Activated CD8-positive, alpha-beta memory T cell treated with anti-CD3 and anti-CD28 coated beads for 1 hour (primary cell): ENCODE measurements around the gene BMP7.

Source experiments
- DNase-seq, 2 donors: peaks; one replicate each; pipeline ENCODE4 v3.0.0-alpha.2; 2020; ENCODE audit warnings: low read depth in 1 of 2; ENCODE audit errors: extremely low read depth in 1 of 2

Gene BMP7

DNA sequence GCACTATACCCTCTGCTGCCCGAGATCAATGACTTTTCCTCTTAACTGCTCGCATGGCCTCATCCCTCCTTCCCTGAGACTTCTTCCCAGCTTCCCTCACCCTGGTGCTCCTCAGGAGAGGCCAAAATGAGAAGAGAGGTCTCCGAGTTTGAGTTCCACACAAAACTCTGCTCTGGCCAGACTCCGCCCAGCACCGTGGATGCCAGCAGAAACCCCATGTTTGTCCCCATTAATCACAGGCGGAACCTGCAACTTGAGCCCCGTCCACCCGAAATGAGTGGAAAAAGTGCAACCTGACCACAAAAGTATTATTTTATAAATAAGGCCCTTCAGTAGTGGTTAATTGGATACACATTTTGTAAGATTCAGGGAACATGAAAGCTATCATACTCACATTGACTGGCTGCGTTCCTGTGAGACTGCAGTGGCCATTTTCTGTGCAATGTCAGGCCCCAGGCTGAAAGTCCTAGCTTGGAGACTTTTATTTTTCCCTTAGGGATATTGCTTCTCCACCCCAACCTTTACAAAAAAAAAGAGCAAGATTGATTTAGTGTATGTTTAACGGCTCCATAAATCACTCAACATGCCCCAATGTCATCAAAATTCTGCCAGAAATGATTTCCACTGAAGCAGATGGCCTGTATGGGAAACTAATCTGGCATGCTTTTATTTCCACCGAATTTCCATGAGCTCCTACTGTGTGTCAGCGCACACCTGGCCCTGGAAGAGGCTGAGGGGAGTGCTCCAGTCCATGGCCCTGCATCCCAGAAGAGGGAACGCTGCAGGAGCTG, 134.6 kb downstream of the BMP7 start:
- DNase-seq = no peak

DNA sequence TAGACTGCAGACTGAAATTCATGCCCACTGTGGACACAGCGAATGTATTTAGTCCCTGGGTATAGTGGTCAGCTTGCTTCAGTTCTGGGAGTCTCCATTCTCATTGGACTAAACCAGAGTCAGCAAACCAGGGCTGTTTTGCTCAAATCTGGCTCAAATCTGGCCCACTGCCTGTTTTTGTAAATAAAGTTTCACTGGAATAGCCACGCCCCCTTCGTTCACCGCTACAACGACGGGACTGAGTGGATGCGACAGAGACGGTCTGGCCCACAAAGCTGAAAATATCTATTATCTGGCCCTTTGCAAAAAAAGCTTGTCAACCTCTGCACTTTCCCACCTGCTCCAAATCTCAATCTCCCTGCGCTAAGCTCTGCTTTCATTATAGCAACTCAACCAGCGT, 135.4 kb downstream of the BMP7 start:
- no peak for DNase-seq

- DNase-seq = no peak
Measured at GRCh38 chr20:57130160-57130772, 136.2 kb downstream of the BMP7 start.

DNA sequence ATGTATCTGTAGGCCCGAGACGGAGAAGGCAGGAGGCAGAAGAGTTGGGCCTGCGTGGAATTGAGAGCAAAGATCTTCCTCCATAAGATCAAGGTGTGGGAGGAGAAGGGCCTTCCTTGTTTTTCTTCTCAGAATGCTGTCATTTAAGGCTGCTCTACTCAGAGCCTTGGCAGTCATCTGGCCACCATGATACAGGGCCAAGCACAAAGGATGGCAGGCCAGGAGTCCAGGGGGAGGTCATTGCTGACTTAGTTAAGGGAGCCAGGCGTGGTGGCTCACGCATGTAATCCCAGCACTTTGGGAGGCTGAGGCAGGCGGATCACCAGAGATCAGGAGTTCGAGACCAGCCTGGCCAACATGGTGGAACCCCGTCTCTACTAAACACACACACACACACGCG, 137.1 kb downstream of the BMP7 start:
- DNase-seq = no peak

DNA sequence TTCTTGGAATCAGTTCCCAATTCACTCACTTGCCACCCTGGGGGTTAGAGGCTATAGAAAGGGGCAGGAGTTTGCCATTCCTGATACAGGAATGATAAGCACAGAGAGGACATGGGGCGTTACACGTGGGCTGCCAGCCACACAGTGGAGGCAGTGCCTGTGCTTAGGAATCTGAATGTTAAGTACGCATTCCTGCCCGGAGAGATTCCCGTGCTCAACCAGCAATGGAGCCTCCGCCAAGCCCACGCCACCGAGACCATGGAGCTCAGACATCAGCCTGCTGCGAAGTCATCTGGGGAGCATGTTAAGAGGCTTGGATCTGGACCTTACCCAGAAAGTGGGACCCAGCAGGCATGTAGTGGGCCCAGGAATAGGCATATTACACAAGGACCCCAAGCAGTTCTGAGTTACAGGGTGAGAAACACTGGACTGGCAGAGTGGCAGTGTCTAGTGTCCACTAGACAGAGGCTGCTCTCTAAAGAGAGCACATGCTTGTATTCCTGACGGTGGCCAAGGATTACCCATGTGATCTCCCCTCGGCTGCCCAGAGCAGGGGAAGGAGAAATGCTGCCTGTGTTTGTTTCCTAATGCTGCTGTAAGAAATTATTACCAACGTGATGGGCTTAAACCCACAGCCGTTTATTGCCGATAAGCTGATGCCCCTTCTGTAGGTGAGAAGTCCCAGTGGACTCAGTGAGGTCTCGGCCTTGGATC, 138.2 kb downstream of the BMP7 start:
- DNase-seq = no peak

DNA sequence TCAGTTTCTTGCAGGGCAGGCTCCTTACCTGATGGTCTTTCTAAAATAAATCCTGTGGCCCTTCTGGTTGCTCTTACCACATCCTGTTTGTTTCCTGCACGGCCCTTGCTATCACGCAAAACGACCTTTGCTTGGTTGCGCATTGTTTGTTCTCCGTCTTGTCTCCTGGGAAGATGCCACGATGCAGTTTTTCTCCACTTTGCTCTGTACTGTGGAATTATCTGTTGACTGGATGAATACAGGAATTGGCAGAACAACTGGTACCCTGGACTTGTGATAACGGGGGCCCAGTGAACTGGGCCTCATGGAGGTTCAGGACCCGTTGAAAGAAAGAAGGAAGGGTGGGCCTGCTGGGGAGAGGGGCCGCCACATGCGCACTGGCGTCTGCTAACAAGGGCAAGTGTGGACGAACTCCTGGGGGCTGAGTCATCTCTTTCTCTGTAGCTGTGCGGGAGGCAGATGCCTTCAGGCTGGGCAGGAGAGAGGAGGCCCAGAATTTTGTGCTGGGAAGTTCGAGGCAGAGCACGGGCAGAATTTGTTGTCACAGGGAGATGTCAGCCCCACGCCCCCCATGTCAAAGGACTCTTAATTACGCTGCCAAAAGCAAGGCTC, 139.9 kb downstream of the BMP7 start:
- no peak for DNase-seq

DNA sequence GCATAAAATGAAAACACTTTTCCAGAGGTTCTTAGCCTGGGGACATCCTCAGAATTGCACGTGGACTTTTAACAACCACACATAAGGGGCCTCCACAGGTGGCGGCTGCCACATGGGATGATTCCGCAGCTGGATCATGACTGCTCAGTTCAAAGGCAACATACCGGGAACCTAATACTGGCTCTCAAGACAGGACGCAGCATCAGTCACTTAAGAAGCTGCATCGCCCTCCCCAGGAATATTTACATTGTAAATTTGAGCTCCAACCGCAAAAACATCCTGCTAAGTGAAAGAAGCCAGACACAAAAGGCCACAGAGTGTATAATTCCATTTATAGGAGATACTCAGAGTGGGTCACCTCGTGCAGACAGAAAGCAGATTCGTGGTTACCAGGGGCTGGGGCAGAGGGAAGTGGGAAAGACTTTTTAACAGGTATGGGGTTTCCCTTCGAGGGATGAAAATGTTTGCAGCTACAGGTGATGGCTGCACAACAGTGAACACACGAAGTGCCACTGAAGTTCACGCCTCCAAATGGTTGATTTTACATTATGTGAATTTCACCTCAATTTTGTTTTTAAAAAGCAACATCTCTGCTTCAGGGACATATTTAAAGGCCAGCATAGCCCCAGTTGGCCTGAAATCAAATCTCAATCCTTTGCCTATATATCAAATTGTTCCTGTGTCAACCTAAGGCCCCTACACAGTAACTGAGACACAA, 141.5 kb downstream of the BMP7 start:
- DNase-seq = no peak

DNA sequence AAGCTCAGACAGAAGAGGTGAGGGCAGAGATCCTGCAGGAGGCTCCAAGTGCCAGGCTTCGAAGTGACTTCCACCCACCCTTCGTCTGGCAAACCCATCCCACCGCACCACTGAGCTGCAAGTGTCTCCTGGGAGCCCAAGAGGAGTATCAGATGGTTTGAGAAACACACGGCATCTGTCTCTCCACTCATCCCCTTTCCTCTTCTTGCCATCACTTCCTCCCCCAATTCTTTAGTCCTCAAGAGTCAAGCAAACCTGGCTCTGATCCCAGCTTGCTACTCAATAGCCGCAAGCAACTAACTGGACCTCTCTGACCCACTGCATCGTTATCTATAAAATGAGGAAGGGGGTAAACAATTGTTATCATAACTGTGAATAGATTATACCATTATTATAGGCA, 142.1 kb downstream of the BMP7 start:
- no peak for DNase-seq

GRCh38 chr20:57123504-57123903, 142.9 kb downstream of the BMP7 start:
- no peak for DNase-seq

DNA sequence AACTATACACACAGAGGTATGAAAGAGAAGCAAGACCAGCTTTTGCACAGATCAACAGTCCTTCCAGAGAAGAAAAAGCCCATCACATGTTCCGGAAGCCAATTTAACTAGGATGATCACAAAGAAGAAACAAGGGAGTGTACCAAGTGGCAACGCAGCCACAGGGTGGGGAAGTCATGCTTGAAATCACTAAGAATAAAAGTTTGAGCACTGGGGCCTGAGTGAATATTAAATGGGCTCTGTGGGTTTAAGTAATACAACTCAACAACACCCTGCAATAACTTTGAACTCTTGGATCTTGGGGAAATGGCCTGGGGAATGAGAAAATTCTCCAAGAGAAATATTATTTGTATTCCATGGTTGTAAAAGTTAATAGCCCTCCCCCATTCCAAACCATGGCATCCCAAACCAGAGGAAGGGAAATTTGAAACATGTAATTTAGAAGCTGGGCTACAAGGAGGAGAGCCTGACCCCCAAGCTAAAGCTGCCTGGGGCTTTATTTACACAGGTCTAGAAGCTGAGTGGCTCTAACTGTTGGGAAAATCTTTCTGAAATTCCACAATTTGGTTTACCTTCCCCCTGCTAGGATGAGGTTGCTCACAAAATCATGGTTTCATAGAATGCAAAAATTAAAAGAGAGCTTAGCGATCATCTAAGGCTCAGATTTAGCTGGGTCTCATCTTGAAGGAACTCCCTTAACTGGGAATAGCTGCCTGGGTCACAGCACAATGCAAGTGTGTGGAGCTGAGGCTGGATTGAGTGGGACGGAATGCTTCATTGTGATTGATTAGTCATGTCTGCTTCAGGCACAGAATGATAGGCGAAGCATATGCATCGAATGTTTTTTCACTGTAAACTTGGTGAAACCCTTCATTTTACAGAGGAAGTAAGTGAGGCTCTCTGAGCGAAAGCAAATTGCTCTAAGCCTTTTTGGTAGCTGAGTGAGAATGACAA, 143.6 kb downstream of the BMP7 start:
- DNase-seq = no peak

DNA sequence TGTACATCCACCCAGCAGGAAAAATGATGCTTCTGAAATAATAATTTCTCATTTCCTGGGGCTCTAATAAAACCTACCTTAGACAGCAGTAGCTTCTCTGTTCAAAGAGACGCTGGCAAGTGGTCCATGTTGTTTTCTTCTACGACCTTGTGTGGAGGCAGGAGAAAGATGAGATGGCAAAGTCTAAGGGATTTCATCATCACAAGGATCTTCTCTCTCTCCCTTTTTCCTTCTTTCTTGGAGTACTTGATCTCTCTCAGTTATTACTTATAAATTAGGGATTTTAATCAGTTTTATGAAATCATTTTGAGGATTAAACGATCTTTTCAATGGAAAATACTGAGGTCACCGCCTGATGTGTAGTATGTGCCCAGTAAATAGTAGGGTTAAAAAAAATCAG, 147.5 kb downstream of the BMP7 start:
- no peak for DNase-seq
